WTC11 (cell line): Measurements from ENCODE around the gene RBM19. TPM values are rescaled to one million over a fixed set of nuclear protein-coding genes. Genes with fewer than 3 reads are reported as not detected.
A peak's percentile ranks its signal among the peaks of the same experiment; 100 is the strongest.

Experiments used
- ATAC-seq: fragments of 200-7000 bp; cut with Tn5 transposase; 2 replicates; pipeline ENCODE4 v1.10.0; 2021; ENCODE audit warnings: mild to moderate bottlenecking, moderate library complexity
- CTCF ChIA-PET: fragments of 300-600 bp; sonication (Branson Sonifier 250); formaldehyde crosslinking; loops from one replicate; lab custom pipeline; 2021; ENCODE audit warnings: antibody characterized with exemption; lab: Charles Lee
- POLR2A ChIA-PET: fragments of 350-600 bp; sonication (Branson Sonifier 250); formaldehyde crosslinking; loops from one replicate; lab custom pipeline; 2021; ENCODE audit warnings: antibody characterized with exemption; lab: Charles Lee
- DNase-seq: peaks from one replicate; pipeline ENCODE4 v3.0.0; 2021; ENCODE audit warnings: low spot score
- H3K27ac Mint-ChIP-seq: 2 replicates; pipeline ENCODE4 v1.8.0; 2021; ENCODE audit warnings: mixed read lengths
- H3K27me3 Mint-ChIP-seq: 2 replicates; pipeline ENCODE4 v1.8.0; 2021; ENCODE audit warnings: low read depth, mild to moderate bottlenecking, moderate library complexity, mixed read lengths
- H3K36me3 Mint-ChIP-seq: 2 replicates; pipeline ENCODE4 v1.8.0; 2021; ENCODE audit warnings: mixed read lengths
- H3K4me1 Mint-ChIP-seq: 2 replicates; pipeline ENCODE4 v1.8.0; 2022; ENCODE audit warnings: mixed read lengths
- H3K4me3 Mint-ChIP-seq: 2 replicates; pipeline ENCODE4 v1.8.0; 2021; ENCODE audit warnings: mild to moderate bottlenecking, moderate library complexity, mixed read lengths
- H3K9me3 Mint-ChIP-seq: 2 replicates; pipeline ENCODE4 v1.8.0; 2021; ENCODE audit warnings: mixed read lengths
- ATF1 ChIP-seq: sonication (generic); formaldehyde crosslinking; IDR thresholded peaks from 2 replicates; pipeline ENCODE4 v1.8.1; 2023; ENCODE audit warnings: mild to moderate bottlenecking, moderate library complexity, missing genetic modification reagents
- ATF3 ChIP-seq: sonication (generic); formaldehyde crosslinking; conservative IDR thresholded peaks from 2 replicates; pipeline ENCODE4 v1.8.1; 2022; ENCODE audit warnings: mild to moderate bottlenecking, missing genetic modification reagents
- E2F4 ChIP-seq: sonication (generic); formaldehyde crosslinking; IDR thresholded peaks from 2 replicates; pipeline ENCODE4 v1.8.1; 2022; ENCODE audit warnings: low read depth, mild to moderate bottlenecking, moderate library complexity, missing genetic modification reagents, borderline replicate concordance
- ETV6 ChIP-seq: sonication (generic); formaldehyde crosslinking; IDR thresholded peaks from 2 replicates; pipeline ENCODE4 v1.8.1; 2022; ENCODE audit warnings: mild to moderate bottlenecking, missing genetic modification reagents
- KAT7 ChIP-seq: sonication (generic); formaldehyde crosslinking; IDR thresholded peaks from 2 replicates; pipeline ENCODE4 v1.8.1; 2023; ENCODE audit warnings: missing genetic modification reagents, mild to moderate bottlenecking, borderline replicate concordance
- MYBL2 ChIP-seq: sonication (generic); formaldehyde crosslinking; IDR thresholded peaks from 2 replicates; pipeline ENCODE4 v1.8.1; 2023; ENCODE audit warnings: mild to moderate bottlenecking, moderate library complexity, missing genetic modification reagents
- NFATC4 ChIP-seq: fragments of 250-450 bp; sonication (Bioruptor Pico); IDR thresholded peaks from 2 replicates; pipeline ENCODE4 v1.9.0; 2021; ENCODE audit warnings: mild to moderate bottlenecking
- NR1H2 ChIP-seq: sonication (generic); formaldehyde crosslinking; IDR thresholded peaks from 2 replicates; pipeline ENCODE4 v1.9.0; 2021; ENCODE audit warnings: mild to moderate bottlenecking, moderate library complexity, missing genetic modification reagents
- PRDM15 ChIP-seq: sonication (generic); formaldehyde crosslinking; IDR thresholded peaks from 2 replicates; pipeline ENCODE4 v1.8.0; 2022; ENCODE audit warnings: missing genetic modification reagents
- PRRX2 ChIP-seq: fragments of 250-450 bp; sonication (Bioruptor Pico); IDR thresholded peaks from 2 replicates; pipeline ENCODE4 v1.8.0; 2021; ENCODE audit warnings: mild to moderate bottlenecking
- RORB ChIP-seq: fragments of 250-450 bp; sonication (Bioruptor Pico); IDR thresholded peaks from 2 replicates; pipeline ENCODE4 v1.9.0; 2021; ENCODE audit warnings: mild to moderate bottlenecking
- SMAD3 ChIP-seq: sonication (generic); formaldehyde crosslinking; IDR thresholded peaks from 2 replicates; pipeline ENCODE4 v1.8.0; 2022; ENCODE audit warnings: missing genetic modification reagents, mild to moderate bottlenecking, borderline replicate concordance
- TEAD1 ChIP-seq: sonication (generic); formaldehyde crosslinking; IDR thresholded peaks from 2 replicates; pipeline ENCODE4 v1.8.0; 2022; ENCODE audit warnings: mild to moderate bottlenecking, missing genetic modification reagents
- ZNF219 ChIP-seq: sonication (generic); formaldehyde crosslinking; IDR thresholded peaks from 2 replicates; pipeline ENCODE4 v1.8.0; 2023; ENCODE audit warnings: missing genetic modification reagents, mild to moderate bottlenecking, borderline replicate concordance
- ZNF263 ChIP-seq: sonication (generic); formaldehyde crosslinking; IDR thresholded peaks from 2 replicates; pipeline ENCODE4 v1.8.1; 2022; ENCODE audit warnings: low read depth, mild to moderate bottlenecking, moderate library complexity, missing genetic modification reagents
- ZNF423 ChIP-seq: fragments of 250-450 bp; sonication (Bioruptor Pico); IDR thresholded peaks from 2 replicates; pipeline ENCODE4 v2.1.2; 2022; ENCODE audit warnings: mild to moderate bottlenecking, moderate library complexity
- total RNA-seq: library from RNA; stranded (reverse); gene quantifications from 3 replicates; pipeline ENCODE4 v1.2.3, GENCODE V29; 2021
- TF ChIP-seq, protein P1 (sequence below): fragments of 250-450 bp; sonication (Bioruptor Pico); conservative IDR thresholded peaks from 2 replicates; pipeline ENCODE4 v1.9.0; 2021; ENCODE audit warnings: mild to moderate bottlenecking
- TF ChIP-seq, protein P2 (sequence below): fragments of 250-450 bp; sonication (Bioruptor Pico); IDR thresholded peaks from 2 replicates; pipeline ENCODE4 v1.9.0; 2021; ENCODE audit warnings: moderate library complexity, mild to moderate bottlenecking, inconsistent platforms, borderline replicate concordance

RBM19 gene
- total RNA-seq, 1 experiment from 2014 or later: 60.1 TPM

- DNase-seq: no peak
- CTCF ChIA-PET: interaction anchor here (0.8 to 2.1 kb wide), 6 partner anchors 13 to 414 kb away, joined by 3 to 9 read pairs (median 4); no protein-coding TSS in a partner anchor
- H3K27ac Mint-ChIP-seq: 0 out of 2 replicates have a peak overlapping the region, but pooled peaks have one; percentile 23
Observed at GRCh38 chr12:113838896-113839295, 127.2 kb downstream of the RBM19 start.

DNA sequence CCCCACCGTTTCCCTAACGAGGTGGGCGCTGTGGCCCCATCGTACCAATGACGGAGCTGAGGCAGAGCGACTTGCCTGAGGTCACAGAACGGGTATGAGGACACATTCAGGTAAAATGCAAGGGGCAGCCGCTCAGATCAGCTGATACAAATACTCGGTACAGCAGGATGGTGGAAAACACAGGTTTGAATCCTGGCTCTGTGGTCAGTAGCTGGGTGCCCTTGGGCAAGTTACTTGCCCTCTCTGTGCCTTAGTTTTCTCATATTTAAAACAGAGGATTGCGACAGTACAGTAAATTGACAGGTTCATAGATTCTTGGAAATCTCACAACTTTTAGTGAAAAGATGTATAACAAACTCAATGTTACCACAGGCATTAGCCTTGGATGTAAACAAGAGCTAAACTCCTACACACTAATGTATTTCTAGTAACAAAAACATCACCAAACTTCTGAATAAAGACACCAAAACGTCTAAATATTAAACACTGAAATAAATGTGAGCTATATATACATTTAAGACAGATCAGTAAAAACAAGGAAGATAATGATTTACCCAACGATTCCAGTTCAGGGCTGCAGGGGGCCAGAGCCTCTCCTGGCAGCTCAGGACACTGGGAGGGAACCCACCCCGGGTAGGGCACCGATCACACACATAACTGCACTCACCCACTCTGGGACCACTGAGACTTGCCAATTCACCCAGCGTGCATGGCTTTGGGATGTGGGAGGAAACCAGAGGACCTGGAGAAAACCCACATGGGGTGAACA, 128.4 kb downstream of the RBM19 start:
- DNase-seq (no peak), ATAC-seq (no peak)
- H3K27me3 Mint-ChIP-seq: no peaks in the 10 kb centered on the region
- no peaks in the 10 kb centered on the region for H3K36me3 Mint-ChIP-seq
- H3K4me3 Mint-ChIP-seq: no peak overlapping the region
- ChIA-PET CTCF (interaction anchor here (0.6 to 2.1 kb wide), 8 partner anchors 8 to 634 kb away, joined by 3 to 9 read pairs (median 3); no protein-coding TSS in a partner anchor), POLR2A (no interaction called here)
- TF ChIP-seq ZNF219 (CRISPR knock-in tag) (no peak), ETV6 (CRISPR knock-in tag) (no peak), KAT7 (no peak)
- no peak overlapping the region; the same call in 1 of the 2 replicates for H3K27ac Mint-ChIP-seq
- peaks cover 3% of the 10 kb centered on the region; the same call in 1 of the 2 replicates for H3K4me1 Mint-ChIP-seq
- H3K9me3 Mint-ChIP-seq: no peaks in the 10 kb centered on the region

More at GRCh38 chr12:113838896-113839295, 127.2 kb downstream of the RBM19 start:
- POLR2A ChIA-PET: no interaction called here
- Mint-ChIP-seq H3K4me3 (no peak overlapping the region), H3K9me3 (no peaks in the 10 kb centered on the region), H3K4me1 (peaks cover 3% of the 10 kb centered on the region; the same call in 1 of the 2 replicates), H3K36me3 (no peaks in the 10 kb centered on the region), H3K27me3 (no peaks in the 10 kb centered on the region)
- no peak; the same call in 1 of the 2 replicates for ATAC-seq
- TF ChIP-seq SMAD3 (CRISPR knock-in tag): no peak
- TF ChIP-seq ATF1 (CRISPR knock-in tag): no peak
- no peak for TF ChIP-seq NR1H2 (CRISPR knock-in tag)
- TF ChIP-seq ATF3 (CRISPR knock-in tag): no peak
- TF ChIP-seq RORB (CRISPR knock-in tag): no peak
- TF ChIP-seq PRRX2 (CRISPR knock-in tag): no peak
- TF ChIP-seq, protein P1, sequence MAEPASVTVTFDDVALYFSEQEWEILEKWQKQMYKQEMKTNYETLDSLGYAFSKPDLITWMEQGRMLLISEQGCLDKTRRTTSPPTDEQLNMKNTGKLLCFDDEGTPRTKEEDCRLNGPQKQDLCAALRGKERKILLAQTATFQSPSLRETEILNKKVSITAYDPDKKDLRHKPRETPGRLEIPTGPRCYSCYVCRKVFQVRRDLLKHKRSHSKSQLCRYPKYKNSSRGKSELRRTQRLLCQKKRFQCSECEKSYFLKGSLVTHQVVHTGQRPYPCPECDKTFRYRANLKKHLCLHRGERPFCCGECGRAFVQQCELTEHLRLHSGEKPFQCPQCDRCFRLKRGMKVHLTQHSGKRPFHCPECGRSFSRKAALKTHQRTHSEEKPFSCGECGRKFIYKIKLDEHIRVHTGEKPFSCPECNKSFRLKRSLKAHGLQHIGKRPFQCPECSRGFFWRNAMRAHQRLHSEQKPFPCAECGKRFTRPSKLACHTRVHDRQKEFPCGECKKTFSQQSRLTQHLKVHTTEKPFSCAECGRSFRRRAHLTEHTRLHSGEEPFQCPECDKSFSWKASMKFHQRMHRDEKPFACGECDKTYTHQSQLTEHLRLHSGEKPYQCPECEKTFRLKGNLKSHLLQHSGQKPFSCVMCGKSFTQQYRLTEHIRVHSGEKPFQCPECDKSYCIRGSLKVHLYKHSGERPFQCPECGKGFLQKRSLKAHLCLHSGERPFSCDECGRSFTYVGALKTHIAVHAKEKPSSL (CRISPR knock-in tag): no peak
- TF ChIP-seq TEAD1 (CRISPR knock-in tag): no peak
- TF ChIP-seq ZNF263 (CRISPR knock-in tag): no peak
- TF ChIP-seq ZNF423 (CRISPR knock-in tag): no peak

DNA sequence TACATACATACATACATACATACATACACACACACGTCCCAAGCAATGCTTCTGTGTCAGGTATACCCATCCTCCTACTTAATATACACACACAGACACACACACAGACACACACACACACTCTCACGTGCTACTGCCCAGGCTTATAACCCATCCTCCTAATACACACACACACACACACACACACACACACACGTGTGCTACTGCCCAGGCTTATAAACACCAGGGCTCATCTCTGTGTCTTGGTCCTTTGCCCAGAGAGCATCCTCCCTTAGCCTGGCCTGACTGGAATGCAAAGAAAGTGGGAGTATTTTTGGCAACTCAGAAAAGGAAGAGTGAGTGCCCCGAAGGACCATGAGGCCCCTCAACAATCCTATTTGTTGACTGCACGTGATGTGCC, 129.0 kb downstream of the RBM19 start:
- Mint-ChIP-seq H3K36me3 (no peaks in the 10 kb centered on the region), H3K27ac (no peak overlapping the region), H3K9me3 (no peaks in the 10 kb centered on the region), H3K4me1 (peaks cover 3% of the 10 kb centered on the region; the same call in 1 of the 2 replicates), H3K4me3 (no peak overlapping the region), H3K27me3 (no peaks in the 10 kb centered on the region)
- no peak for ATAC-seq
- CTCF ChIA-PET: no interaction called here
- no peak for DNase-seq
- POLR2A ChIA-PET: no interaction called here
- TF ChIP-seq NR1H2 (CRISPR knock-in tag): no peak
- TF ChIP-seq E2F4: no peak
- no peak for TF ChIP-seq NFATC4 (CRISPR knock-in tag)
- no peak for TF ChIP-seq MYBL2 (CRISPR knock-in tag)
- TF ChIP-seq, protein P1 (CRISPR knock-in tag): no peak
- TF ChIP-seq, protein P2, sequence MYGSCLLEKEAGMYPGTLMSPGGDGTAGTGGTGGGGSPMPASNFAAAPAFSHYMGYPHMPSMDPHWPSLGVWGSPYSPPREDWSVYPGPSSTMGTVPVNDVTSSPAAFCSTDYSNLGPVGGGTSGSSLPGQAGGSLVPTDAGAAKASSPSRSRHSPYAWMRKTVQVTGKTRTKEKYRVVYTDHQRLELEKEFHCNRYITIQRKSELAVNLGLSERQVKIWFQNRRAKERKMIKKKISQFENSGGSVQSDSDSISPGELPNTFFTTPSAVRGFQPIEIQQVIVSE: no peak
- no peak for TF ChIP-seq PRDM15 (CRISPR knock-in tag)
